Measurements from ENCODE around the gene NKX2-1.

- TF ChIP-seq CTCF (optimal IDR thresholded peaks at IDR 0.05 in 1 of 3, IDR thresholded peaks at IDR 0.05 in 1 of 3, conservative IDR thresholded peaks at IDR 0.05 in 1 of 3; ENCODE audit: extremely low read depth in 1 of 3, insufficient read depth in 2 of 3, low read length in 3 of 3) (peak; percentile 67 to 75 (median 72)), EZH2 (IDR thresholded peaks at IDR 0.05; ENCODE audit: low read length) (no peak)
Measured at GRCh38 chr14:36556811-36557433, 36.9 kb upstream of the NKX2-1 start.
